GM18508 (cell line): Measurements from ENCODE around the gene RNF7.
"Not testable (repeated sequence)": the region's sequence is repeated elsewhere in the genome, so short reads cannot be mapped to it uniquely, and the experiment has no call there.

Source experiments
- ATAC-seq: cut with Tn5 transposase; IDR thresholded peaks from one replicate; pipeline ENCODE4 v1.9.1; 2021; ENCODE audit warnings: moderate number of reproducible peaks; ENCODE audit not compliant: insufficient read depth, unreplicated experiment

The RNF7 gene

GRCh38 chr3:141776885-141777284 is 38.8 kb downstream of the RNF7 start:
- no peak for ATAC-seq

GRCh38 chr3:141777957-141778813 is 40.1 kb downstream of the RNF7 start:
- no peak for ATAC-seq

GRCh38 chr3:141779667-141780066 is 41.6 kb downstream of the RNF7 start:
- no peak for ATAC-seq

- ATAC-seq = no peak
These were observed 44.4 kb downstream of the RNF7 start for GRCh38 chr3:141782386-141782932.

GRCh38 chr3:141783632-141784031 is 45.5 kb downstream of the RNF7 start:
- no peak for ATAC-seq

GRCh38 chr3:141784096-141784495 is 46.0 kb downstream of the RNF7 start:
- ATAC-seq = no peak

- ATAC-seq = no peak
These were observed 46.4 kb downstream of the RNF7 start for GRCh38 chr3:141784531-141784930.

GRCh38 chr3:141788149-141788548 is 50.1 kb downstream of the RNF7 start:
- no peak for ATAC-seq

- not testable (repeated sequence) for ATAC-seq
These were observed 50.7 kb downstream of the RNF7 start for GRCh38 chr3:141788750-141789149.

GRCh38 chr3:141789281-141789680 is 51.2 kb downstream of the RNF7 start:
- ATAC-seq = no peak

GRCh38 chr3:141790171-141790570 is 52.1 kb downstream of the RNF7 start:
- no peak for ATAC-seq

GRCh38 chr3:141792495-141792894 is 54.4 kb downstream of the RNF7 start:
- ATAC-seq = no peak

- ATAC-seq = no peak
These were observed 55.6 kb downstream of the RNF7 start for GRCh38 chr3:141793476-141794260.

- no peak for ATAC-seq
These were observed 57.2 kb downstream of the RNF7 start for GRCh38 chr3:141795276-141795675.

GRCh38 chr3:141795741-141796080 is 57.6 kb downstream of the RNF7 start:
- no peak for ATAC-seq

- peak; percentile 93 for ATAC-seq
These were observed 58.2 kb downstream of the RNF7 start for GRCh38 chr3:141796081-141796888.
